ENCODE measurements around the gene FAN1. TPM values are rescaled to one million over a fixed set of nuclear protein-coding genes. Genes with fewer than 3 reads are reported as not detected.

The FAN1 gene
- total and polyA plus RNA-seq, 7 experiments from 2014 or later = 9.6 to 29.5 (median 25.6) TPM

DNA sequence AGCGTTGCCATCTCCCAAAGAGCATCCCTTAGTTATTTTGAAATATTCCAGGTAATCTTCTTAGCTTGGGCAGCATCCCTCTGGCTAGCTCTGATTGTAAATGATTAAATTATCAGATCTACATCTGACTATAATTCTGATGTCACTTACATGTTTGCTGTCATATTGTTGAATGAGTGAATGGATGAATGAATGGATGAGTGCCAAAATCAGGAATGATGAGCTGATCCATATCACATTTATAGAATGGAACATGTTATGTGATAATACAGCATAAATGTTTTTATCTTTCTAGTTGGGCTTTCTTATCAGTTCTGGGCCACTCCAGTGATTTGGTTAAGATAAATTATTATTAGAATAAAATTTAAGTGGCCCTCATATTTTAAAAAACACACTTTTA lies 14.0 kb downstream of the FAN1 start:
- no peaks in the 10 kb centered on the region for H3K27me3 Mint-ChIP-seq
- DNase-seq (no peak), ATAC-seq (no peak)
- intact Hi-C loops (cut with micrococcal nuclease) = no loop called here
- ChIA-PET CTCF (interaction anchor here (0.7 to 0.8 kb wide), 2 partner anchors 25 to 95 kb away, joined by 3 read pairs; no protein-coding TSS in a partner anchor), POLR2A (no interaction called here)
- H3K9me3 ChIP-seq (ENCODE audit: control insufficient read depth in 2 of 3, low read length in 3 of 3) = no peaks in the 10 kb centered on the region
- peaks cover 6 to 16% (median 10%) of the 10 kb centered on the region in 7 donors for H3K4me1 Mint-ChIP-seq
- peaks cover 0 to 2% (median 0%) of the 10 kb centered on the region in 11 donors for H3K9me3 Mint-ChIP-seq
- H3K4me3 ChIP-seq (ENCODE audit: low read length) = no peak overlapping the region
- no peak overlapping the region for H3K4me3 Mint-ChIP-seq
- H3K36me3 ChIP-seq (ENCODE audit: control insufficient read depth in 2 of 3, insufficient read depth in 3 of 3, low read length in 3 of 3) = peaks cover 0 to 79% (median 7%) of the 10 kb centered on the region in 3 experiments
- H3K27ac ChIP-seq (ENCODE audit: low read depth, low read length) = no peak overlapping the region
- H3K36me3 Mint-ChIP-seq = peaks cover 6 to 37% (median 18%) of the 10 kb centered on the region in 5 donors
- H3K27ac Mint-ChIP-seq = no peak overlapping the region
- no peaks in the 10 kb centered on the region for H3K27me3 ChIP-seq (ENCODE audit: control insufficient read depth in 2 of 2, insufficient read depth in 2 of 2, low read length in 2 of 2)
- no peaks in the 10 kb centered on the region for H3K4me1 ChIP-seq (ENCODE audit: control insufficient read depth in 2 of 2, insufficient read depth in 2 of 2, low read length in 2 of 2)

DNA sequence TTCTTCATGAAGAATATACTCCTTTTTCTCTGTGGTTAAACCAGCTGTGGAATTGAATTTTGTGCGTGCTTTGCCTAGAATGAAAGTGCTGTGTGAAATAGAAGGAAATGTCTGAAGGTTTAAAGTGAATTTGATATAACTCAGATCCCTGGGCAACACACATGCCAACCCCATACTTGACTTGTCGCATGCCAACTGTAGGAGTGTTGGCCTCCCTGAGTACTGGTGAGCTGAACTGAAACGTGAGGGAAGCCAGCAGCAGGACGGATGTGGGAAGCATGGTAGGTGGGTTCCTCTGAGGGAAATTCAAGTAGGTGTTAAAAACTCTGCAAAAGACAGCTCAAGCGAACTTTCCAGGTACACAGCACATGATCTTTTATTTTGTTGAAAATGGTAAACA lies 14.7 kb downstream of the FAN1 start:
- no peak for DNase-seq
- H3K4me3 ChIP-seq (ENCODE audit: low read length) = no peak overlapping the region
- Mint-ChIP-seq H3K4me1 (peaks cover 6 to 16% (median 10%) of the 10 kb centered on the region in 7 donors), H3K4me3 (no peak overlapping the region), H3K27ac (peak overlapping the region in 2 of 9 donors; percentile 1 to 12), H3K36me3 (peaks cover 6 to 37% (median 18%) of the 10 kb centered on the region in 5 donors), H3K9me3 (peaks cover 0 to 2% (median 0%) of the 10 kb centered on the region in 11 donors), H3K27me3 (no peaks in the 10 kb centered on the region)
- ChIA-PET CTCF (interaction anchor here (0.8 kb wide), 1 partner anchor 26 kb away, joined by 3 read pairs; no protein-coding TSS in a partner anchor), POLR2A (no interaction called here)
- no peaks in the 10 kb centered on the region for H3K9me3 ChIP-seq (ENCODE audit: control insufficient read depth in 2 of 3, low read length in 3 of 3)
- ATAC-seq = no peak
- H3K27me3 ChIP-seq (ENCODE audit: control insufficient read depth in 2 of 2, insufficient read depth in 2 of 2, low read length in 2 of 2) = no peaks in the 10 kb centered on the region
- no peak overlapping the region for H3K27ac ChIP-seq (ENCODE audit: low read depth, low read length)
- H3K36me3 ChIP-seq (ENCODE audit: control insufficient read depth in 2 of 3, insufficient read depth in 3 of 3, low read length in 3 of 3) = peaks cover 0 to 81% (median 7%) of the 10 kb centered on the region in 3 experiments
- H3K4me1 ChIP-seq (ENCODE audit: control insufficient read depth in 2 of 2, insufficient read depth in 2 of 2, low read length in 2 of 2) = no peaks in the 10 kb centered on the region
- intact Hi-C loops (cut with micrococcal nuclease) = no loop called here

DNA sequence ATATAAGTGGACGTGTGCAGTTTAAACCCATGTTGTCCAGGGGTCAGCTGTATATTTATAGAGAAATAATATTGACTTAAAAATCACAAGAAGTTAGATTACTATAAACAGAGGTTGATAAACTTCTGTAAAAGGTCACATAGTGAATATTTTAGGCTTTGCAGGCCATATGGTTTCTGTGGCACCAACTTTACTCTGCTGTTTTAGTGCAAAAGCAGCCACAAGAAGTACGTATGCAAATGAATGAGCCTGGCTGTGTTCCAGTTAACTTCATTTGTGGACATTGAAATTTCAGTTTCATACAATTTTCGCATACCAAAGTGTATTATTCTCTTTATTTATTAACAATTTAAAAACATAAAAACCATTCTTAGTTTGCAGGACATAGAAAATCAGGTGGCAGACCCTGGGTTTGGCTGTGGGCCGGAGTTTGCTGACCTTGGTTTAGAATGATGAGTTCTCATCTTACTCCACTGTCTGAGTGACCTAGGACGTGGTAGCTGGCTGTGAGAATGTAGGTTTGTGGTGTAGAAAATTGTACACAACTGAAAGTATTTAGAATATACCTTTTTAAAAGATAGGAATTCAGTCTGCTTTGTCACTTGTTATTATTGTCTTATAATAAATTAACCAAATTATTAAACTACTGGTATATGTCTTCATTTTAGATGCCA lies 16.3 kb downstream of the FAN1 start:
- Histone ChIP-seq H3K27ac (ENCODE audit: low read depth, low read length) (no peak overlapping the region), H3K36me3 (ENCODE audit: control insufficient read depth in 2 of 3, insufficient read depth in 3 of 3, low read length in 3 of 3) (peaks cover 7 to 89% (median 11%) of the 10 kb centered on the region in 3 experiments), H3K4me3 (ENCODE audit: low read length) (no peak overlapping the region), H3K9me3 (ENCODE audit: control insufficient read depth in 2 of 3, low read length in 3 of 3) (no peaks in the 10 kb centered on the region), H3K4me1 (ENCODE audit: control insufficient read depth in 2 of 2, insufficient read depth in 2 of 2, low read length in 2 of 2) (no peaks in the 10 kb centered on the region), H3K27me3 (ENCODE audit: control insufficient read depth in 2 of 2, insufficient read depth in 2 of 2, low read length in 2 of 2) (no peaks in the 10 kb centered on the region)
- H3K4me3 Mint-ChIP-seq = no peak overlapping the region
- no peak overlapping the region for H3K27ac Mint-ChIP-seq
- peaks cover 0 to 2% (median 0%) of the 10 kb centered on the region in 11 donors for H3K9me3 Mint-ChIP-seq
- ATAC-seq = no peak
- CTCF ChIA-PET = no interaction called here
- DNase-seq = no peak
- peaks cover 12 to 48% (median 22%) of the 10 kb centered on the region in 5 donors for H3K36me3 Mint-ChIP-seq
- H3K27me3 Mint-ChIP-seq = no peaks in the 10 kb centered on the region
- POLR2A ChIA-PET = no interaction called here
- peaks cover 7 to 16% (median 8%) of the 10 kb centered on the region in 7 donors for H3K4me1 Mint-ChIP-seq
- intact Hi-C loops (cut with micrococcal nuclease) = loop anchor here in 1 of 2 donors (10.0 kb wide), 1 partner anchor 55 kb away; no protein-coding TSS in a partner anchor

DNA sequence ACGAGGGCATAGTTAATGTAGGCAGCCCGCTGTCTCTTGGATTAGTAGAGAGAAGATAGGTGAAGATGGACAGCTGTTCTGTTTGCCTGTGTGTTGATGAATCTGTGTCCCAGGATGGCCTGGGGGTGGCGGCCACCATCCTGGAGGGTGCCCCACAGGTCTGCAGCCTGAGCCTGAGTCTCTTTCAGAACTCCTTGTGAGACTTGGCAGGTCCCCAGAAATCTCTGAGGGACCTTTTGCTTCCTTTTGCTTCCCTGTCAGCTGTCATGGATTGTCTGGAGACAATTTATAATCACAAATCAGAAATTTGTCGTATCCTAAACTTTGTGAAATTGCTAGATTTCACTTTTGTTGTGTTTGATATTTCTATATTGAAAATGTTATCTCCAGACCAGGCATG lies 17.4 kb downstream of the FAN1 start:
- ChIA-PET CTCF (no interaction called here), POLR2A (no interaction called here)
- peaks cover 0 to 2% (median 0%) of the 10 kb centered on the region in 11 donors for H3K9me3 Mint-ChIP-seq
- no peaks in the 10 kb centered on the region for H3K9me3 ChIP-seq (ENCODE audit: control insufficient read depth in 2 of 3, low read length in 3 of 3)
- peaks cover 7 to 16% (median 8%) of the 10 kb centered on the region in 7 donors for H3K4me1 Mint-ChIP-seq
- H3K36me3 ChIP-seq (ENCODE audit: control insufficient read depth in 2 of 3, insufficient read depth in 3 of 3, low read length in 3 of 3) = peaks cover 7 to 96% (median 16%) of the 10 kb centered on the region in 3 experiments
- no peaks in the 10 kb centered on the region for H3K27me3 ChIP-seq (ENCODE audit: control insufficient read depth in 2 of 2, insufficient read depth in 2 of 2, low read length in 2 of 2)
- H3K27ac ChIP-seq (ENCODE audit: low read depth, low read length) = no peak overlapping the region
- H3K4me3 Mint-ChIP-seq = no peak overlapping the region
- peak overlapping the region in 2 of 9 donors; percentile 32 to 59 for H3K27ac Mint-ChIP-seq
- no peaks in the 10 kb centered on the region for H3K4me1 ChIP-seq (ENCODE audit: control insufficient read depth in 2 of 2, insufficient read depth in 2 of 2, low read length in 2 of 2)
- H3K4me3 ChIP-seq (ENCODE audit: low read length) = no peak overlapping the region
- no peaks in the 10 kb centered on the region for H3K27me3 Mint-ChIP-seq
- no peak for DNase-seq
- intact Hi-C loops (cut with micrococcal nuclease) = loop anchor here in 1 of 2 donors (10.0 kb wide), 1 partner anchor 56 kb away; no protein-coding TSS in a partner anchor
- ATAC-seq = no peak
- peaks cover 10 to 51% (median 23%) of the 10 kb centered on the region in 5 donors for H3K36me3 Mint-ChIP-seq

DNA sequence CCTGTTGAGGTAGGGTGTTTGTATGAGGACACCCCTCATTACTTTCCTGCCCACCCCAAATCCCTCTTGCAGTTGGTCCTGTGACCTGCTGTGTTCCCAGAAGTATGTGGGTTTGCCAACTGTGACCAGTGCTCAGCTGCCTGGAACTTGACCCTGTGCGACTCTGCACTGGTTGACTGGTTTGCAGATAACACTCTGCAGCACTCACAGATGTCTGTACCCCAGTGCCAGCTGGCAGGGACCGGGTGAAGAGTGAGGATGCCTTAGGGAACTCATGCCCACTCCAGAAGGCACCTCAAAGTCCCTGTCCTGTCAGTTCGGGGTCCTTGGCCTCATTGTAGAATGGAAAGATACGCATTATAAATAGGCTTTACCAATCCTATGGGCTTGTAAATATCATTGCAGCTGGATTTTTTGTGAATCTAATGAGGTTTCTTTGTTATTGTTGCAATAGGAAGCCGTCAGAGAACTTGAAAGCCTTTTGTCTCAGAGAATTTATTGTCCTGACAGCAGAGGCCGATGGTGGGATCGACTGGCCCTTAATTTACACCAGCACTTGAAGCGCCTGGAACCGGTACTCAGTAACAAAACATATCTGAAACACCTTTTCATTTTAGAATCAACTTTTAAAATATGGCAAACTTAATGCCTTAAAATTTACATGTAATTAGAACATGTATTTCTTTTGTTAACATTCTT lies 18.2 kb downstream of the FAN1 start:
- peaks cover 7 to 96% (median 12%) of the 10 kb centered on the region in 3 experiments for H3K36me3 ChIP-seq (ENCODE audit: control insufficient read depth in 2 of 3, insufficient read depth in 3 of 3, low read length in 3 of 3)
- no peak overlapping the region for H3K27ac ChIP-seq (ENCODE audit: low read depth, low read length)
- no peaks in the 10 kb centered on the region for H3K4me1 ChIP-seq (ENCODE audit: control insufficient read depth in 2 of 2, insufficient read depth in 2 of 2, low read length in 2 of 2)
- intact Hi-C loops (cut with micrococcal nuclease) = loop anchor here in 1 of 2 donors (10.0 kb wide), 1 partner anchor 57 kb away; no protein-coding TSS in a partner anchor
- Mint-ChIP-seq H3K4me3 (no peak overlapping the region), H3K9me3 (no peaks in the 10 kb centered on the region), H3K4me1 (peaks cover under 1 to 9% (median 3%) of the 10 kb centered on the region in 7 donors), H3K27me3 (no peaks in the 10 kb centered on the region), H3K27ac (no peak overlapping the region), H3K36me3 (peaks cover 10 to 54% (median 22%) of the 10 kb centered on the region in 5 donors)
- POLR2A ChIA-PET = no interaction called here
- H3K4me3 ChIP-seq (ENCODE audit: low read length) = no peak overlapping the region
- DNase-seq (no peak), ATAC-seq (no peak)
- no peaks in the 10 kb centered on the region for H3K27me3 ChIP-seq (ENCODE audit: control insufficient read depth in 2 of 2, insufficient read depth in 2 of 2, low read length in 2 of 2)
- CTCF ChIA-PET = no interaction called here
- H3K9me3 ChIP-seq (ENCODE audit: control insufficient read depth in 2 of 3, low read length in 3 of 3) = no peaks in the 10 kb centered on the region

DNA sequence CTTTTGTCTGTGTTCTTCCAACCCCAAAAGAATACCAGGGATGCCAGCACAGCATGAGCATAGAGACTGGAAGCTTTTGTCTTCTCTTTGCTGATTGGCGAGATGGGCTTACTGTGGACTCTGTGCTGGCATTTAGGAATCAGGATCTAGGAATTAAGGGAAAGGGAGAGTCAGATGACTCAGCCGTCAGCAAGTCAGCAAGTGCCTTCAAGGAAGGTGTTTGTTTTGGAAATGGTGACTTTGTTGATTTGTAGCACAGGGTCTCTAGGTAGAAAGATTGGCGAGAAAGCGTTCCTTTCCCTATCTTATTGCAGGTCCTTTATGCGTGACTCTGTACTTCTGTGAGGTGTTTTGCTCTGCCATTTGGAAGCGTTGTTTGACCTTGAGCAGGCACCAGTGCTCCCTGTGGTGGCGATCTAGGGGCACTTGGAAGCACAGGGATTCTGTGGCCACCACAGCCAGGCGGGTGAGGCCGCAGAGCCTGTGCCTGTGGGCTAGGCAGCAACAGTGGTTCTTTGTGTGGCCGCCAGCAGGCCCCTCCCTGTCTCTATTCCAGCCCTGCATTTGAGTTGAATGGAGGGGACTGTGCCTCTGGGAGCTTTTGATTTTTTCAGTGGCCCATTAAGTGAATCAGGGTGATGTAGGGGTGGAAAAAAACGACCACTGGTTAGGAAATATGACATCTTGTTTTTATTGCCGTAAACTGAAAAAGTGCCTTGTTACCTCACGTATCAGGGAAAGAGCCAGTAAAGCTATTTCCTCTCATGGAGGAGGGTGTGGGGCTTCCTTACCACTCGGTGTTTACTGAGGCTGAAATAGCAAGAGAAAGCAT lies 19.0 kb downstream of the FAN1 start:
- CTCF ChIA-PET = no interaction called here
- peaks cover 0 to 6% (median 0%) of the 10 kb centered on the region in 7 donors for H3K4me1 Mint-ChIP-seq
- H3K4me1 ChIP-seq (ENCODE audit: control insufficient read depth in 2 of 2, insufficient read depth in 2 of 2, low read length in 2 of 2) = no peaks in the 10 kb centered on the region
- no peak overlapping the region for H3K4me3 Mint-ChIP-seq
- H3K9me3 Mint-ChIP-seq = no peaks in the 10 kb centered on the region
- no peaks in the 10 kb centered on the region for H3K27me3 ChIP-seq (ENCODE audit: control insufficient read depth in 2 of 2, insufficient read depth in 2 of 2, low read length in 2 of 2)
- H3K36me3 Mint-ChIP-seq = peaks cover 10 to 54% (median 22%) of the 10 kb centered on the region in 5 donors
- H3K36me3 ChIP-seq (ENCODE audit: control insufficient read depth in 2 of 3, insufficient read depth in 3 of 3, low read length in 3 of 3) = peaks cover 7 to 96% (median 12%) of the 10 kb centered on the region in 3 experiments
- H3K4me3 ChIP-seq (ENCODE audit: low read length) = no peak overlapping the region
- ATAC-seq (no peak), DNase-seq (no peak)
- no peaks in the 10 kb centered on the region for H3K27me3 Mint-ChIP-seq
- no peak overlapping the region for H3K27ac ChIP-seq (ENCODE audit: low read depth, low read length)
- POLR2A ChIA-PET = no interaction called here
- intact Hi-C loops (cut with micrococcal nuclease) = loop anchor here in 1 of 2 donors (10.0 kb wide), 1 partner anchor 58 kb away; no protein-coding TSS in a partner anchor
- no peaks in the 10 kb centered on the region for H3K9me3 ChIP-seq (ENCODE audit: control insufficient read depth in 2 of 3, low read length in 3 of 3)
- H3K27ac Mint-ChIP-seq = peak overlapping the region in 1 of 9 donors; percentile 53

Data from naive thymus-derived CD4-positive, alpha-beta T cell (primary cell).